Right ventricle myocardium superior (tissue), 1 donor: ENCODE measurements around the gene CCDC137. TPM values are rescaled to one million over a fixed set of nuclear protein-coding genes. Genes with fewer than 3 reads are reported as not detected.
"Not testable (repeated sequence)": the region's sequence is repeated elsewhere in the genome, so short reads cannot be mapped to it uniquely, and the experiment has no call there.

Experiments used
- ATAC-seq: fragments of 200-7000 bp; cut with Tn5 transposase; one replicate; pipeline ENCODE4 v1.9.1; 2020; ENCODE audit warnings: mild to moderate bottlenecking; ENCODE audit not compliant: poor library complexity
- DNase-seq: peaks from one replicate; pipeline ENCODE4 v3.0.0-alpha.2; 2020
- intact Hi-C: fragments of 100-400 bp; cut with DNase I; formaldehyde crosslinking; loops from one replicate; pipeline ENCODE4 v1.11.2; 2022
- total RNA-seq: library from RNA; stranded (reverse); fragmentation: NEBNext Ultra II Directional; extraction: Animal tissue kit (Norgen Biotek cat#: 25700); gene quantifications from one replicate; pipeline ENCODE4 v1.2.1, GENCODE V29; 2021
- donor health status: DM: no; HTN: yes; CAD: no; lungs with severe emphysema.

CCDC137 gene
- total RNA-seq, 1 donor from 2014 or later, result 4.8 TPM

DNA sequence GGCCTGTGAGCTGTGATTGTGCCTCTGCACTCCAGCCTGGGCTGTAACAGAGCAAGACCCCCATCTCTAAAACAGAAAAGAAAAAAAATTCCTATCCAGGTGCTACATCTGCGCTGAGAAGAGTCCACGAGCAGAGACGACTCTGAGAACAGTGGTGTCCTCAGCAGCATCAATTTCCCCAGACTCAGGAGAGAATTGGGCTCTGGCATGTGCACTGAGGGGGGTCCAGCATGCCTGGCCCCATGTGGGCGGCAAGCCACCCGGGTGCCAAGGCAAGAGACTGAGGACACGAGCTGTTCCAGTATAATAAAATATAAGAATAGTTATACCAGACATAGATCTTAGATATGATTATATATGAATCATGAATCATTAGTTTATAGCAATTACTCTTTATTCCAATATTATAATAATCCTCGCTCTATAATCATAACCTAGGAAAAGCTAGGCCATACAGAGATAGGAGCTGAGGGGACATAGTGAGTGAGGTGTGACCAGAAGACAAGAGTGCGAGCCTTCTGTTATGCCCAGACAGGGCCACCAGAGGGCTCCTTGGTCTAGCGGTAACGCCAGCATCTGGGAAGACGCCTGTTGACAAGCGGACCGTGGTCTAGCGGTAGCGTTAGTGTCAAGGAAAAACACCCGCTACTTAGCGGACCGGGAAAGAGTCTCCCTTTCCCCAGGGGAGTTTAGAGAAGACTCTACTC lies 9.1 kb downstream of the CCDC137 start:
- ATAC-seq, intact Hi-C loops: not testable (repeated sequence)
- DNase-seq, result peak; percentile 47

DNA sequence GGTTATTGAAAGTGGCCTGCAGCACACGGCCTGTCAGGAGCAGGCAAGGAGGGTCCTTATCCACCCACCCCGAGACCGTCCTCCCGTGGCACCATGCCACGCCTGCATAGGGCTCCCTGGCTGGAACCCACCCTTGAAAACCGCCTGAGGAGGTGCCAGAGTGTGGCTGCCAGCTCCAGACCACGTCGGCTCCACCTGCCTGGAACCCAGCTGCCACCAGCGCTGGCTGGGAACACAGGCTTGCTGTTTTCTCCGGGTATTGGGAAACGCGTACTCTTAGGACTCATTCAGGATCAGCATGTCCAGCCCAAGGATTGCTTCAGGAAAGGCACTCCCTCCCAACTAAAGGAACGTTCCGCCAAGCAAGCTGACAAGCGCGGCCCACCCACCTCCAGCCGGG lies 10.4 kb downstream of the CCDC137 start:
- intact Hi-C loops, result no loop called here
- DNase-seq (peak; percentile 28), ATAC-seq (no peak)

DNA sequence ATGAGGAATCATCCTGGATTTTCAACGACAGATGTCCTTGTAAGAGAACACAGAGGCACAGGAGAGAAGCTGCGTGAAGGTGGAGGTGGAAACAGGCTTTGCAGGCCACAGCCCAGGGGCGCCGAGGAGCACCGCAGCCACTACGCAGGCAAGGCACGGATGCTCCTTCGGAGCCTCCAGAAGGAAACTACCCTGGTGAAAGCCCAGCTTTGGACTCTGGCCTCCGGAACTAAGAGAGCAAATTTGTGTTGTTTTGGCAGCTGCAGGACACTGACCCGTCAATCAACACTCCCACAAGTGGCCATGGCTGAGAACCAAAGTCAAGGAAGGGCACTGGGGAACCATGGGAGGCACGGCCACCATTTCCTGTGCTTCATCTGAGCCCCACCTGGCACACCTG lies 13.6 kb downstream of the CCDC137 start:
- intact Hi-C loops, result no loop called here
- no peak for DNase-seq
- ATAC-seq, result no peak

DNA sequence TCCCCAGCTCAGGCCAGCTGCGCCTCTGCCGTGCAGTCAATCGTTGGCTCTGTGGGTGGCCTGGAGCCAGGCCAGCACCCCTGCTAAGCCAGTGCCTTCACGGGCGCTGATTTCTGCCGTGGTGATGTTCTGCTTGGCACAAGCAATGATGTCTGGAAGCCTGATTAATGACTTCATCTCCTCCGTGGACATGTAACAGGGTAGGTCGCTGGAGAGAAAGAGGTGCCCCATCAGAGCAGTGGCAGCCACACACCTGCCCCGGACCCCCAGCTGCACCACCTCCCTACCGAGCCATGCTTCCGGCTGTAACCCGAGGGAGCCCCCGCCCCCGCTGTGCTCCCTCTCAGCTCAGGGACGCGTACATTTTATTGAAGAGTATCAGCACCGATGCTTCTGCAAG lies 15.1 kb downstream of the CCDC137 start:
- peak; percentile 45 for DNase-seq
- intact Hi-C loops, result no loop called here
- ATAC-seq, result no peak

DNA sequence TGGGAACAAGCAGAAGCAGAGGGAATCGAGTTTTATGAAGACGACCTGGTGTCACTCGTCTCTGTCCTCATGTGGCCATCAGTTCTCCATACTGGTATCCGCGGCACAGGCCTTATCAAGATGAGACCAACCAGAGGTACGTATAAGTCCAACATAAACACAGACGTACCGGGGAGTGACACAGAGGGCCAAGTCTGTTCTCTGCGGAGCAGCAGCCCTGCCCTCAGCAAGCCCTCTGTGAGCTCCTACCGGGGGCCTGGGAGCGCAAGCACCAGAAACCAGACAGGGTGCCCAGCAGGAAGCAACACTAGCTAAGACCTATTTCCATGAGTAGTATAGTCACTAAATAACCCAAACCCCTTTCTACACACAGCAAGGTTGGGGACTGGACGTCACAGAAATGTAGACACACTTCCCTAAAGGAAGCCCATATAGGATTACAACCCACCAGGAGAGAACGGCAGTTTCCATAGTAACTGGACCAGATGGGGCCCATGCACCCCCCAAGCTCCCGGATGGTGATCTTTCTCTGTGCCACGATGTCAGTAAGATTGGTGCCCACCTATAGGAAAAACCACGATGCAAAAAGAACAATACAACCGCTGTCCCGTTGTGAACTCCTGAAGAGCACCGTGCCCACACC lies 16.1 kb downstream of the CCDC137 start:
- DNase-seq (no peak), ATAC-seq (no peak)
- intact Hi-C loops, result no loop called here

DNA sequence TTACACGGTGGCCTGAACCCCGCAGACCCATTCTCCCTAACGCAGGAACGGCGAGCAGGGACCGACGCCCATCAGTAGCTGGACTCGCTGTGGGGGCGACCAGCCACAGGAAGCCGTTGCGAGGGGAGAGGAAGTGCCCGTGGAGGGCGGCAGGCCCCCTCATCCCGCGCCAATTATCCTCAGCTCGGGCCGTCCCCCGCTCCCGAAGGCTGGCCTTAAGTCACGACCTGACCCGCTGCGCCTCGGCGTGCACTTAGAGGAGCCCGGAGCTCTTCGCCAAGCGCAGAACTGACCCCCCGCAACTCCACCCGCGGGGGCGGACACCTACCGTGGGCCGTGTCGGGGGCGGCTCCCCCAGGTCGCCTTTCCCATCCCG lies 16.7 kb downstream of the CCDC137 start:
- intact Hi-C loops, result no loop called here
- peak; percentile 16 for ATAC-seq
- DNase-seq, result no peak

DNA sequence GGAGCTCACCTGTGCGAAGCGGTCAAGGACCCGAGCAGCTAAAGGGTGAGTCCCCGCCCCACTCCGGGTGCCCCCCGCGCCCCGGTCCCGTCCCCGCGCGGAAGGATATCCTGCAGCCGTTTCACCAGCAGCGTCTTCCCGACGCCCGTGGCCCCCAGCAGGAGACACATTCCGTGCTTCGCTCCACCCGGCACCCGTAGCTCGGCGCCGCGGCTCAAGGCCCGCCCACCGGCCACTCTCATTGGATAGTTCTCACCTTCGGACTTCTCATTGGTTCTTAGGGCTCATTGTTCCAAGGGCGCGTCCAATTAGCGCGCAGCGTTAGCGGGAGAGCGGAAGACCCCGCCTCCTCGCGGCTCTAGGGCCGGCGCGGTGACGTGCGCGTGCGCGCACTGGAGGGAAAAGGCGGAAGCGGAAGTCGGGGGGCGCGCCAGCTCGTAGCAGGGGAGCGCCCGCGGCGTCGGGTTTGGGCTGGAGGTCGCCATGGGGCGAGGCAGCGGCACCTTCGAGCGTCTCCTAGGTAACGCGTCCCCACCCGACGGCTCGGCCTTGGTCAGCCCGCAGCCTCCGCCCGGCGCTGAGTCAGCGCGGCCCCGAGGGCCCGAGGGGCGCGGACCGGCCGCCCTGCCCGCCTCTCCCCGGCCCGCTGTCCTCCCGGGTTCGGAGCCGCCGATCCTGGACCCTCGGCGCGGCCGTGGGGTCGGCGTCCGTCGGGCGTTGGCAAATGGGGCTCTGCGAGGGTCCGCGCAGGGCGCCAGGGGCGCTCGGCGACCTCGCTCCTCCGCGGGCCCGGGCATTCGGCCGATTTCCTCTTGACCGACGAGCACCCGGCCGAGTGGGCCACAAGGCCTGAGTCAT lies 17.3 kb downstream of the CCDC137 start, which contains the start of the genes ARL16 and HGS:
ARL16 (minus strand) TSS at position 214 of the 858 bp plus-strand sequence; CDS start at position 170, 44 bp downstream.
HGS (plus strand) TSS at position 428 of the 858 bp plus-strand sequence; CDS start at position 484, 56 bp downstream.
- peak; percentile 99 for ATAC-seq
- DNase-seq, result peak; percentile 99
- intact Hi-C loops, result no loop called here

DNA sequence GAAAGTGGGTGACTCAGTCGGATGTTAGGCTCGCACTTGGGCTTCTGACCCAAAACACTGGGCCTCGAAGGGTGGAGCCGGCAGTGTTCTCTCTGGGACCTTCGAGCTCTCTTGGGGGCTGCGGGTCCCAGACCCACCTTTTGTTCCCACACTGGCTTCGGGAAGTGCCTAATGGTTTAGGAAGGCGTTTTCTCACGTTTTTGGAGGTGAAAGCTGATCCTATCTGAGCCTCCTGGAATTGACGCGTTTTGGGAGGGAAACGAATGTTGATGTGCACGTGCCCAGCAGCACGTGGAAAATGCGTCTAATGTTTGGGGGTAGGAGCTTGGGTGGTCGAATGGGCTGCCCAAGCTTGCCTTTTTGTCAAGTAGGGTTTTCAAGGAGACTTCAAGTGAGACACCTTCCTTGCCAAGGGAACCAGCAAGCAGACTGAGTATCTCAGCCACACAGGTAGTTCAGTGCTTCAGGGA lies 17.9 kb downstream of the CCDC137 start:
- no peak for ATAC-seq
- DNase-seq, result no peak
- intact Hi-C loops, result no loop called here

DNA sequence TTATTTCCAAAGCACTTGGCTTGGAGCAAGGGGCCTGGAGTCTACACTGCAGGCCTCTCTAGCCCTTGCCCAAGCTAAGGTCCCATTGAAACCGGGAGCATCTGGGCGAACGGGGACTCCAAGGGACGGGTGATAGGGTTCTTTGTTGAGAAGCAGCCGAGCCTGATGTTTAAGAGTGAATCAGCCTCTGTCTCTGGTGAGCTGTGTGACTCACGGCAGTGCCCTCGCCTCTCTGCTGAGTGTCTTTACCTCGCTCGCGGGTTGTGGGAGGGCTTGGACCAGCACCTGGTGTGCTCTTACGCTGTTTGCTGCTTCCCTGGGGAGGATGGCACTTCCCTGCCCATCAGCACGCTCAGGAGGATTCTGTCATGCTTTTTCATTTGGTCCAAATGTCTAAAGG lies 18.6 kb downstream of the CCDC137 start:
- no peak for DNase-seq
- intact Hi-C loops, result no loop called here
- no peak for ATAC-seq

DNA sequence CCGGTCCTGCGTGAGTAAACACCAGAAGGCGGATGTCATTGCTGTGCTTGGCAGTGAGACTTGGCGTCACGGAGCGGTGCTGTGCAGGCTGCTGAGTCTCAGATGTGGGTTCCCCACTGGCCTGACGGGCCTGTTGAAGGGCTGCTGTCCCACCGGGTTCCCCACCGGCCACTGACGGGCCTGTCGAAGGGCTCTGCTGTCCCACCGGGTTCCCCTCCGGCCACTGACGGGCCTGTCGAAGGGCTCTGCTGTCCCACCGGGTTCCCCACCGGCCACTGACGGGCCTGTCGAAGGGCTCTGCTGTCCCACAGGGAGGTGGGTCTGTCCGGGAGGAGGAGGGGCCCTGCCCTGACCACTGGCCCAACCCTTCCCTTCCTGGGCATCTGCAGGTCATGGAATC lies 20.1 kb downstream of the CCDC137 start:
- no peak for ATAC-seq
- intact Hi-C loops, result no loop called here

DNA sequence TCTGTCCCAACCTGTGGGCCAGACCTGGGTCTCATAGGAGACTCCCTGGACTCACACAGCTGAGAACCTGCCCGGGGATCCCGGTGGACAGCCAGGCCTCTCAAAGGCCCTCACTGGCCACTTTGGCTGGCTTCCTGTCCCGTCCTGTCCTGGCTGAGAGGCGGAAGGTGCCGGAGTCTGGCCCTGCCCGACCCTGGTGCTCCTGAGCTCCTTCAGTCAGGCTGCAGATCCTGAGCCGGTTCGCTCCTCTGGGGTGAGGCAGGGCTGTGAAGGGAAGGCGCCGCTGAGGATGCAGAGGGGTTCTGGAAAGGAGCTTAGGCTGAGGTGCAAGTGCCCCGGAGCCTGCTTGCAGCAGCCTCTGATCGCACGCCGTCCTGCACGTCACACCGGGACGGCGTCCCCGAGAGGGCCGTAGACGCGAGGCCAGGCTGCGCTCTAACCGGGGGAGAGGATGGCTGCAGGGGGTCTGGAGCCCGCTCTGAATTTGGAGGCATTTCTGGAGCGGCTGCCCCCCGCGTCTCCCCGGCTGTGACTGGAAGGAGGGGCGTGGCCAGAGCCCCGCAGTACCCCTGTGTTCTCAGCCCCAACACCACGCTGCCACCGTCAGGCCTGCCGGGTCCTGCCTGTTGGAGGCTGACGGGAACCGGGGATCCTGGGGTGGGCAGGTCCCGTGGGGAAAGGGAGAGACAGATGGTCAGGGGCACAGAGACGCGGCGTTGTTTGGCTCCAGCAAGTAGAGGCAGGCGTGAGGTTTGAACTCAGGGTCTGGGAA lies 21.4 kb downstream of the CCDC137 start:
- ATAC-seq, result no peak
- intact Hi-C loops, result no loop called here
- no peak for DNase-seq

More for the DNA sequence above, 20.1 kb downstream of the CCDC137 start:
- no peak for DNase-seq

DNA sequence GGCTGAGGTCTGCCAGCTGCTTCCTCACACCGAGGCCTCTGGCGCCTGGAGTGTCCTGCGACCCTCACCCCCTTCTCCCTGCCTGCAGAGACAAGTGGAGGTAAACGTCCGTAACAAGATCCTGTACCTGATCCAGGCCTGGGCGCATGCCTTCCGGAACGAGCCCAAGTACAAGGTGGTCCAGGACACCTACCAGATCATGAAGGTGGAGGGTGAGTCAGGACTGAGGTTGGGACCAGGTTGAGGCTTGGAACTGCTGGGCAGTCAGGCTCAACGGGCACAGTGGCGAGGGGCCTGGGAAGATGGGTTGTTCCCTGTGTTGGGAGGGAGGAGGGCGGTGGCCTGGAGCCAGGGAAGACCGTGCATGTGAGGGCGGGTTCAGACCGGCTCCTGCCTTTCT lies 22.1 kb downstream of the CCDC137 start:
- intact Hi-C loops, result no loop called here

DNA sequence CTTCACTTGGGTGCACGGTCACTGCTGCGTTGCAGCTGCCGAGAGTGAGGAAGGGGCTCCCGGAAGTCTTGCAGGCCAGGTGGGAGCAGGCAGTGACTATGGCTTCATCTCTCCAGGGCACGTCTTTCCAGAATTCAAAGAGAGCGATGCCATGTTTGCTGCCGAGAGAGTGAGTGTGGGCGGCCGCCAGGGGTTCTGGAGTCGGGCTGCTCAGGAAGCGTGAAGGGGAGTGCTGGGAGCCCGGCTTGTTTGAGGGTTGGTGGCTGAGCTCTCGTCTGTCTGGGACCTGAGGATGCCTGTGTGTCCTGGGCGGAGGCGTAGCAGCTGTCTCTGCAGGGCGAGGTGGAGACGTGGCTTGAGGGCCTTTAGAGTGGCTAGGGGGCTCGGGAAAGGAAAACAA lies 23.5 kb downstream of the CCDC137 start:
- intact Hi-C loops, result no loop called here
- ATAC-seq, result no peak
- DNase-seq, result no peak

More for the DNA sequence above, 22.1 kb downstream of the CCDC137 start:
- ATAC-seq (no peak), DNase-seq (no peak)

DNA sequence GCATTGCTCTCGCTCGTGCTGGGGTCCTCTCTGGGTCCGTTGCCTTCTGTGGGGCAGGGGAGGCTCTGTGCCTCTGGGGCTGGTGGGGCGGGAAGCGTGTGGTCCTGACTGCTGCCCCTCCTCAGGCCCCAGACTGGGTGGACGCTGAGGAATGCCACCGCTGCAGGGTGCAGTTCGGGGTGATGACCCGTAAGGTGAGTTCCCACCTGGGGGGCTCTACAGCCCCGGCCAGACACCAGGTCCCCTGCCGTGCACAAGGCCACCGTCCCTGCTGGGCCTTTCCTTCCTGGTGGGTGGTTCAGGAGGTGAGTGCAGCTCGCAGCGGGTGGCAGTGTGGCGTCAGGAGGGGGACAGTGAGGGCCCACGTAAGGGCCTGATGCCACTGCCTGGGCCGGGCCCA lies 24.0 kb downstream of the CCDC137 start:
- no peak for ATAC-seq
- no peak for DNase-seq
- intact Hi-C loops, result no loop called here

DNA sequence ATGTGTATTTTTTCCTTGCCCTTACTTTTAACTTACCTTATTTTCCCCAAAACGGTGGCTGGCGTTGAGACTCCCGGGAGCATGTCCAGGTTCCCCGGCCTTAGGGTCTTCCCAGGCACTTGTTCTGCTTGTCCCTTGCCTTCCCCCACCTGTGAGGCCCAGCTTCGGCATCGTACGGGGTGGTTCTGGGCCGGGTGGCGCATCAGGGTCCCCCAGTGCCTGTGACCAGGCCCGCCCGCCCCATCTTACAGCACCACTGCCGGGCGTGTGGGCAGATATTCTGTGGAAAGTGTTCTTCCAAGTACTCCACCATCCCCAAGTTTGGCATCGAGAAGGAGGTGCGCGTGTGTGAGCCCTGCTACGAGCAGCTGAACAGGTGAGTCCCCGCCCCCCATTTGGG lies 24.7 kb downstream of the CCDC137 start:
- ATAC-seq (no peak), DNase-seq (no peak)
- intact Hi-C loops, result no loop called here

DNA sequence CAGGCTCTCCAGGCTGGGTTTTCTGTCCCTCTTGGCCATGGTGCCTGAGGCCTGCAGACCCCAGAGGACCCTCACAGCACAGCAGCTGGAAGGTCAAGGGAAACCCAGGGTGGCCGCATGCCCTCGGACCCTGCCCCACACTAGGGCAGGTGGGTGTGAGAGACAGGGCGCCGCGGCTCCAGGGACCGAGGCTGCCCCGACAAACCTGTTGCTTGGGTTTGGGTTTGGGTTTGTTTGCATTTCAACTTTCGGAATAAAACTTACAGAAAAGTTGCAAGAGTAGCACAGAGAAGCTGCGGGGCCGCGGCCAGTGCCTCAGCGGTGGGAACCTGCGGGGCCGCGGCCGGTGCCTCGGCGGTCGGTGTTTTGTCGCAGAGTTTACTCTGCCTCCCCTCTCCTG lies 25.1 kb downstream of the CCDC137 start:
- DNase-seq, result no peak
- intact Hi-C loops, result no loop called here
- ATAC-seq, result no peak

DNA sequence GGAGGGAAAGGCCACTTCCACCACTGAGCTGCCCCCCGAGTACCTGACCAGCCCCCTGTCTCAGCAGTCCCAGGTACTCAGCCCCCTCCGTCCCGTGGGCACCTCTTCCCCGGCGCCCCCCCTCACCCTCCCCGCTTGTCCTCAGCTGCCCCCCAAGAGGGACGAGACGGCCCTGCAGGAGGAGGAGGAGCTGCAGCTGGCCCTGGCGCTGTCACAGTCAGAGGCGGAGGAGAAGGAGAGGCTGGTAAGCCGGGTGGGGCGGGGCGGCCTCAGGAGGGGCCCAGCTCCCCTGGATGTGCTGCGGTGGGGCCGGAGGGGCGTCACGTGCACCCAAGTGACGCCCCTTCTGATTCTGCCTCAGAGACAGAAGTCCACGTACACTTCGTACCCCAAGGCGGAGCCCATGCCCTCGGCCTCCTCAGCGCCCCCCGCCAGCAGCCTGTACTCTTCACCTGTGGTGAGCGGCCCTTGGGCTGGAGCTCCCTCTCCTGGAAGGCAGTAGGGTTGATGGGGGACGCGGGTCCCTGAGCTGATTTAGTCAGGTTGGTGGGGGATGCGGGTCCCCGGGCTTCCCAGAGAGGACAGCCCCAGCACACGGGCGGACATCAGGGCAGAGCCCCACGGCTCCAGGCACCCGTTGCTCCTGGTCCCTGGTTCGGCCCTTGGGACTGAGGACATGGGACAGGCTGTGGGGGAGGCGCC lies 27.1 kb downstream of the CCDC137 start:
- intact Hi-C loops, result no loop called here
- DNase-seq, result no peak

DNA sequence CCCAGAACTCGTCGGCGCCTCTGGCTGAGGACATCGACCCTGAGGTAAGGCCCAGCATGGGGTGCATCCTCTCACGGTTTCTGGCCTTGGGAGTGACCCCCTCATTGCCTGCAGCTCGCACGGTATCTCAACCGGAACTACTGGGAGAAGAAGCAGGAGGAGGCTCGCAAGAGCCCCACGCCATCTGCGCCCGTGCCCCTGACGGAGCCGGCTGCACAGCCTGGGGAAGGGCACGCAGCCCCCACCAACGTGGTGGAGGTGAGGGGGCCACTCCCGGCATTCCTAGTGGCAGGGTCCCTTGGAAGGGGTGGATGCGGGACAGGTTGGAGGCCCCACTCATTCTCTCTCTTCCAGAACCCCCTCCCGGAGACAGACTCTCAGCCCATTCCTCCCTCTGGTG lies 28.3 kb downstream of the CCDC137 start:
- ATAC-seq, result no peak
- intact Hi-C loops, result no loop called here
- no peak for DNase-seq

More for the DNA sequence above, 27.1 kb downstream of the CCDC137 start:
- no peak for ATAC-seq
